C4-2B (cell line): Measurements from ENCODE around the gene TRMT10B.

ENCODE experiments used
- H3K27ac ChIP-seq: fragments of 450-650 bp; 2 replicates; pipeline ENCODE4 v1.5.1; 2017
- CTCF ChIP-seq: fragments of 450-650 bp; conservative IDR thresholded peaks from 2 replicates; pipeline ENCODE4 v1.5.1; 2017; ENCODE audit warnings: mild to moderate bottlenecking
- ZFX ChIP-seq: fragments of 450-650 bp; IDR thresholded peaks from 2 replicates; pipeline ENCODE4 v1.6.1; 2017

TRMT10B gene

DNA sequence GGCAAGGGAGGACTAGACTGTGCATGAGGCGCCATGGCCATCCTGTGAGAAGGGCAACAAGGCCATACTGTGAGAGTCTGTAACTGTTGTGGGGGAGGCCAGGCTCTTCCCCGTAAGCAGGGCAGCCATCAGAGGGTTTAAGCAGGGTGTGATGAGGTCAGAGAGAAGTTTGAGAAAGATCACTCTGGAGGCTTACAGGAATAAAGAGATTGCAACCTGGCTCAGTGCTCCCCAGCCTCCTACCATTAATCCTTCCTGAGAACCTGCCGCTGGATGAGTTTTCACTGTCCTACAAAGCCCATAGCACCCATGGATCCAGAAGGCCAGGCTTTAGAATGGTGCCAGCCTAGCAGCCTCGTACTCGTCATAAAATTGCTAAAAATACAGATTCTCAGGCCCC lies 14.4 kb upstream of the TRMT10B start:
- no peak for TF ChIP-seq CTCF
- H3K27ac ChIP-seq, result no peak overlapping the region

DNA sequence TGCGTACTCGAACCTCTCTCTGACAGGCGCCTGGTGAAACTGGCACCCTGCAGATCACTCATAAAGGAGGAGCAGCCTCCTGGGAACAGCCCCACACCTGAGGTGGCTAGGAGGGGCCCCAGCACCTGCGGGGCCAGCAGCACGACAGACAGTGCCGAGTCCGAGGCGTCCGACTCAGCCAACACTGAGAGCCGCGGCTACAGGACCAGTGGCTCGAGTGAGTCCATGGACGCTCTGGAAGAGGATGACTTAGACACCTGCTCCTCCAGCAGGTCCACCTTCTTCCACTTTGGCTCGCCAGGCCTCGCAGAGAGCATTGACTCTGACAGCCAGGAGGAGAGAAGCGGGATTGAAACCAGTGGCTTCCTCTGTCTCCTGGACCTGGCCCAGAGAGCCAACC lies 13.5 kb upstream of the TRMT10B start:
- TF ChIP-seq ZFX (no peak), CTCF (no peak)

DNA sequence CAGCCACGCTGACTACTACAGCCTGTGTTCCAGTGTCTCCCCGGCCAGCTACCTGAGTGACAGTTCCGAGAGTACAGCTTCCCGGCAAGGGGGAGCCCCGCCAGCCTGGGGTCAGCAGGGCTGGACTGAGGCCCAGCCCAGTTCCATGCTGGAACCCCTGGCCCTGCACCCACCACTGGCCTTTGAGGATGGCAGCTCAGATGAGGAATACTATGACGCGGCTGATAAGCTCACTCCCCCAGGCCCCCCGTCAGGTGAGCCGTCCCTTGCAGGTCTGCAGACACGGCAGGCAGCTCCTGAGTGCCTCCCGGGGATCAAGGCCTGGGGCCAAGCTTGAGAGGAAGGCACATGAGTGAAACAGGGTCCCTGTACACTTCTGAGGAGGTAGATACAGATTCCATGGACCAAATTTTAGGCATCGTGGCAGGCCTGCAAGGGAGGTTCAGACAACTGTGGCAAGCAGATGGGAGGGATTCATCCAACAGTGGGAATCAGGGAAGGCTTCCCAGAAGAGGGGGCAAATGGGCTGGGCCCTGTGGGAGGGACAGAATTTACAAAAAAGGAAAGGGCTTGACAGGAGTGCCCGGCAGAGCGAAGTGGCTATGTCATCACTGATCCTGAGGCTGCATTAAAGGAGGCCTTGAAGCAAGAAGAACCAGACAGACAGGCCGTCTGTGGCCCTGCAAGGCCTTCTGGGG lies 12.8 kb upstream of the TRMT10B start:
- TF ChIP-seq CTCF (no peak), ZFX (no peak)
- H3K27ac ChIP-seq, result no peak overlapping the region

More for the DNA sequence above, 13.5 kb upstream of the TRMT10B start:
- no peak overlapping the region for H3K27ac ChIP-seq

DNA sequence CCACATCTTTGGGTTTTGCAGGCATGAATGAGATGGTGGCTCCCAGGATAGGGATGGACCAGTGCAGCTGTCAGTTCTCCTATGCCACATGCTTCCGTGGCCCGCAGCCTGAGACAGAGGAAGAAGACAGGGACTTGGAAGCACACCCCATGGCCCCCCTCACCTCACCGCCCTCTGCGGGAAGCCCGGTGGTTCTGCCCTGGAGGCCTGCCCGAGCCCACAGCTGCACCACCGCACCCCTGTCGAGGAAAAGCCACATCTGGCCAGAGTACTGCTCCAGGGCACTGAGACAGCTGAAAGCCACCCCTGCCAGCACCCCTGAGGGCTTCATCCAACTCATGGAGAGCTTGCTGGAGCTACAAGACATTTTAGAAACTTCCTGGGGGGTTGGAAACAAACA lies 7.6 kb upstream of the TRMT10B start:
- no peak for TF ChIP-seq CTCF
- no peak for TF ChIP-seq ZFX
- H3K27ac ChIP-seq, result no peak overlapping the region

- no peak overlapping the region for H3K27ac ChIP-seq
- TF ChIP-seq ZFX (no peak), CTCF (no peak)
Measured at GRCh38 chr9:37746448-37747270, 6.9 kb upstream of the TRMT10B start.

- TF ChIP-seq ZFX (no peak), CTCF (peak; percentile 99)
- H3K27ac ChIP-seq, result no peak overlapping the region
Measured at GRCh38 chr9:37747271-37747753, 6.3 kb upstream of the TRMT10B start.

DNA sequence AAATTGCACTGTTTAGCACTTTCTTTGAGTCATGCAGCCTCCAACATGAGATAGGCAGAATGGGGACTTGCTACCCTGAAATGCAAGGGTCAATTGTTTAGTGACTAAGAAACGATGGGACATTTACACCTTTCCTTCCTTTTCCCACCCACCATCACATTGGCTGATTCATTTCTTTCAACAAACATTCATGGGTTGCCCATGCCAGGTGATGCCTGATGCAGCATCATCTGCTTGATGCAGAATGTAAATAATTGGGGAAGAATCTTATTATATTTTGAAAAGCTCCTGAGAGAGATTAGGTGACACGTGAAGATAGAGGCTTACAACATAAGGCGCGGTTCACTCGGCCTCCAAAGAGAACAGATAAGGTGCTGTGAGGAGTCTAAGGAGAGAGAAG lies 4.5 kb upstream of the TRMT10B start:
- H3K27ac ChIP-seq, result no peak overlapping the region
- TF ChIP-seq ZFX (no peak), CTCF (no peak)
